Esophagus mucosa (tissue), 1 donor: ENCODE results near the gene CPXM1. TPM values are rescaled to one million over a fixed set of nuclear protein-coding genes. Genes with fewer than 3 reads are reported as not detected.
A peak's percentile ranks its signal among the peaks of the same experiment; 100 is the strongest.
"Not testable (repeated sequence)": the region's sequence is repeated elsewhere in the genome, so short reads cannot be mapped to it uniquely, and the experiment has no call there.

ENCODE experiments used
- ATAC-seq: fragments of 200-7000 bp; cut with Tn5 transposase; one replicate; pipeline ENCODE4 v1.9.1; 2020
- total RNA-seq: library from RNA; stranded (reverse); gene quantifications from one replicate; pipeline ENCODE4 v1.2.4, GENCODE V29; 2023
- donor health status: DM: yes; HTN: yes; CAD: no.

CPXM1 gene
- total RNA-seq, 1 donor from 2014 or later: 2.0 TPM

DNA sequence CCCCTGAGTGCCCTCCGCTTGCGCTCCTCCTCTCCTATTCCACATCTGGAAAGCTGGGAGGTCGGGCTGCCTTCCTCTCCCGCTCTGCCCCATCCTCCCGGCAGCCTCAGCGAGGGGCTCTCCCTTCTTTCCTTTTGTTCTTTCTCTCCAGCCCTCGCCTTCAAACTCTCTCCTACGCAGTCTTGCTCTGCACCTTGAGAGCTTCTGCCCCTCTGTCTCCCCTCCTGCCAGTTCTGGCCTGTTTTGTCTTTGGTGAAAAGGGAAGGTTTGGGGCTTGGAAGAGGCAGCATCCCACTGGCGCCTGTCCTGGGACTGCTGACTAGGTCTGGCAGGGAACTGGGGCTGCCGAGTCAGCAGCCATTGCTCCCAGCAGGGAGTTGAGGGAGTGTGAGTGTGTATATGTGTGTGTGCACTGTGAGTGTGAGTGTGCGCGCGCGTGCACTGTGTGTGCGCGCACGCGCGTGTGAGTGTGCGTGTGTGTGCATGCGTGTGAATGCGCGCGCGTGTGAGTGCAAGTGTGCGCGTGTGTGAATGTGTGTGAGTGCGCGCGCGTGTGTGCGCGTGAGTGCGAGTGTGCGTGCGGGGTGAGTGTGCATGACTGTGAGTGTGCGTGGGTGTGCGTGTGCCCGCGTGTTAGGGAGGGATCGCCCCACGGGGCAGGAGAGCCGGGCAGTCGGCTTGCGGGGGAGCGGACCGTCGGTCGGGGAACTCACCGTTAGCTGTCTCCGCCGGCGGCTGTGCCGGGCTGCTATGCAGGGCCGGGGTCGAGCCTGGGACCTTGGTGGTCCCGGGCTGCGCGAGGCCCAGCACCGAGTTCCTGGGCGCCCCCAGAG, 523 bp downstream of the CPXM1 start:
- ATAC-seq: peak; percentile 30

DNA sequence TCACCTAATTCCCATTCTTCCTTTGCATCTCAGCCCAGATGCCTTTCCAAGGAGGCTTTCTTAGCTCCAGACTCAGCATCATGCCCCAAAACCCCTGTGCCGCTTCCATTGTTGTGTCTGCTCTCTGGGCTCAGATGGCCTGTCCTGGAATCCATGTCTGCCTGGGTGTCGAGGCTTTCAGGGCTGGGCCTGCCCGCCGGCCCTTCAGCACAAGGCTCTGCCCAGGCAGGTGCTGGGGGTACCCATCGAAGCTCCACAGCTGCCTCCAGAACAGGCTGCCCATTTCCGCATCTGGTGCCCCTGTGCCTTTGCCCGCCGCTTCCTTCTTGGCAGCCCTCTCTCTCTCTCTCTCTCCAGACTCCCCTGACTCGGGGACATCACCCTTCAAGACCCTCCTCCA, 1.2 kb downstream of the CPXM1 start:
- ATAC-seq: no peak

DNA sequence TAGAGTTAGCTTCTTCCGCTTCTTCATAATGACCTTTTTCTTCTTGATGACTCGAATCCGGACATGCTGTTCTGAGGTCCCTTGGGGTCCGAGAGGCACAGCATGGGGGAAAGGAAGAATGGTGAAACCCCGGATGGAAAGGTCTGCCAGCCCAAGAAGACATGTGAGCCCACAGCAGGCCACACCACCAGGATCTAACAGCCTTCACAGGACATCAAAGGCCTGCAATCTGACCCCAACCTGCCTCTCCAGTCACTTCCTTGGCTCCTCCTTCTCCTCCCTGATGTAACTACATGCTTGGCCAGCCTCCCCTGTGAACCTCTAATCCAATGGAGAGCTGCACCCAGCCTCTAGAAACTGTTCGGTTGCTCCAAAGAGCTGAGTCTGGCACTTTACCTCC, 1.6 kb downstream of the CPXM1 start:
- ATAC-seq: no peak

DNA sequence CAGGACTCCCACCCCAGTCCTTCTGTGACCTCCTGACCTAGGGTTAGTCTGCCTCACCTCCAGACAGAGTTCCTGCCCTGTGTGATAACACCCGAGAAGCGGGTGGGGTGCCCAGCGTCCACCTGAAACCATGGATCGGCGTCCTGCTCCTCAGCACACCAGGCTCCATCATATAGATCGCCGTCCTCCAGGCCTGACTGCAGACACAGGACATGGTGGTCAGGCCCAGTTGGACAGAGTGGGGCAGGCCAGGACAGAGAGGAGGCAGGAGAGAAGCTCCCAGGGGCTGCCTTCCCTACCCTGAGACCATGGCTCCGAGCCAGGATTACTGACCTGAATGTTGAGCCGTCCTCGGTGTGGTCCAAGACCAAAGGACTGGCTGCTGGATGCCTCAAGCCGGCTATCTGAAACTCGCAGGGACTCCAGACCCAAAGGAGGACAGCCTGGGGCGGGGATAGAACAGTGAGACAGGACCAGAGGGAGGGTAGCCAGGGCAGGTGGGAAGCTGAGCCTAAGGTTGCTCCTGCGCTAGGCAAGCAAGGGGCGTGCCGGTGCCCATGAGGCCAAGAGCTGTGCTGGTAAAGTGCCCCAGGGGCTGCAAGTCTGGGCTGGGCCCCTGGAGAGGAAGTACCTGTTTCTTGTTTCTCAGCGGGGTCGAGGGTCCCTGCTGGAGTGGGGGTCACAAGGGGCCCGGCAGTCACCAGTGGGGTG, 2.2 kb downstream of the CPXM1 start:
- ATAC-seq: no peak

DNA sequence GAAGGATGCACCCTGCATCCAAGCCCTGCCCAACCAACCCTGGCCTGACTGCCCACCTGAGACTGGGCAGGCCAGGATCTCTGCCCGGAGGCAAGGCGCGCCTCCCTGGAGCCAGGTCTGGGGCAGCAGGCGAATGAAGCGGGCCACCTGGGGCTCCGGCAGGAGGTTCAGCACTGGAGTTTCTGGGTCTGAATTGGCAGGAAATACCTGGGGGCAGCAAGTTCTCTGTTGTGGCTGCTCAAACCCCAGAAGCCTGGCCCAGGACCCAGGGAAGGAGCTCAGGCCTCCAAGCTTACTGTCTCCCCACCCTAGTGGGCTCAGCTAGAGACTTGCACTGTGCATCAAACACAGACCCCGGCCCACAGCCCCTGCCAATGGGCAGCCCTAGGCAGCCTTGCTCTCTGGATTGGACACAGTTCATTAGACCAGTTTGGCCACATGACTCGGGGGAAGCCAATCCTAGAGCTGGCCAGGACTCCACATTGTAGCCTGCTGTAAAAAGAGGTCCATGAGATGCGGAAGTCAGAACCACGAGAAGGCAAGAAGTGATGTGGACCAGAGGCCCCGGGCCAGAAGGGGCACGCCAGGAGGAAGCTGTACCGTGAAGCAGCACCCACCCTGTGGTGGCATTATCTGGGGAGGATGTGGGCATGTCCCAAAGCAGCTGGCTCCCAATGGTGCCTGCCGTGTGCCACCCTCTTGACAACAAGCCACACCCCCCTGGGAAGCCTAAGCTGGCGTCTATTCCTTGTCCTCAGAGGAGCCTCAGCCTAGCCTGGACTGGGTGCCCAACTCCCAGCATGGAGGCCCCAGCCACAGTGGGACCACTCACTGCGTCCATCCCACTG, 3.1 kb downstream of the CPXM1 start:
- no peak for ATAC-seq

DNA sequence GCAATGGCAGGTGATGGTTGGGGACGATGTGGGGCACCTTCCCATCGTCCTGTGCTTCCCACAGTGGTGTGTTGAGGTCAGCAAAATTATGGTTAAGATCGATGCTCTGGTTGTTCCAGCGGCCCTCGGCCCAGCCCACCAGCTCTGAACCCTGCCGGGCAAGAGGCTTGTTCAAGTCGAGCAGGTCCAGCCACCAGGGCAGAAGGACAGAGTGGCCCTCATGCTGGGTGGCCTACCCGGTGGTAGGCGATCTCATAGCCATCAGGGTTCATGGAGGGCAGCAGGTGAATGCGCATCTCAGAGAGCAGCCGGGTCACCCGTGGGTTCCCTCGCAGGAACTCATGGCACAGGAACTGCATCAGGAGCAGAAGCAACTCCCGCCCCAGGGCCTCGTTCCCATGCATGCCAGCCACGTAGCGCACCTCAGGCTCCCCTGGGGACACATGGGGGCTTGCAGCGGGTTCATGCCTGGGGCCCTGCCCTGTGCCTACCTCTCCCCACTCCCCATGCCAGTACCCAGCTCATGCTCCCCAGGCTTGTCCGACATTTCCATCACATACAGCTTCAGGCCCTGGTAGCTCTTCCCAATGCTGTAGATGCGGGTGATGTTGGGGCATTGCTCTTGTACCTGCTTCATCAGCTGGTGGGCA, 4.3 kb downstream of the CPXM1 start:
- no peak for ATAC-seq

DNA sequence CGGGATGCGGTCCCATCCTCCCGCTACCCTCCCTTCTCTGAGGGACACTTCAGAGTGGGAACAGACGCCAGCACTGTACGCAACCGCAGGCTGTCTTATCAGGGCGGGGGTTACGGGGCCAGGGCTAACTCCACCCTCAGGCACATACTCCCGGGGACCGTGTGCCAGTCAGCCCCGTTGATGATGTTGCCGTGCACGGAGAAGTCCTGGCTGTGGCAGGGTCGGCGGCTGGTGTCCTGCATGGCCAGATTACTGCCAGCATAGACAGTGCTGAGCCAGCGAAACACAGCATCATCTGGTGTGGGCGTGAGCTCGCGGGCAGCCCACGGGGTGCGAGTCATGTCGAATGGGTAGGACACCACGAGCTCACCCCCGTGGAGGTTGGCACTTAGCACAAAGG, 5.0 kb downstream of the CPXM1 start:
- ATAC-seq: no peak

DNA sequence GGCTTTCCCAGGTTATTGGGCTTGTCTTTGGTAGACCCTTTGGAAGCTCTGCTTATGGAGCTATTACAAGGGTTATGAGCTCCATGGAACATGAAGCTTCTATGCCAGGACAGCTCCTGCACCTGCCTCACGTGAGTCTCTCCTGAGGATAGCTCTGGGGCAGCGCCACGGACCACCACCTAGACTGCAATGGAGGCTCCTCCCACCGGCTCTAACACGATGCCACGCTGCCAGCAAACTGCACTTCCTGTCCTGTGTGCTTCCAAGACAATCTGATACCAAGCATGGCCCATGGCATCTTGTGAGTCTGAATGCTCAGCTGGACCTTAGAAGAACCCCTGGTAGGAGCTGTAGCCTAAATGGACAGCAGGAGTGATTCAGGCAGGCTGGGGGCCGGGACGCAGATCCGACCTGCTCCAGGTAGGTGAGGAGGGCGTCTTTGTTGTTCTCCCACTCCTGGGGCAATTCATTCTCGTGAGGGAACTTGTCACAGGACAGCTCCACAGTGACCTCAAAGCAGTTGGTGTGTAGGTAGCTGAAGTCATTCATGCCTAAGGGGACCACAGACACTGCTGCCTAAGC, 5.5 kb downstream of the CPXM1 start:
- no peak for ATAC-seq

DNA sequence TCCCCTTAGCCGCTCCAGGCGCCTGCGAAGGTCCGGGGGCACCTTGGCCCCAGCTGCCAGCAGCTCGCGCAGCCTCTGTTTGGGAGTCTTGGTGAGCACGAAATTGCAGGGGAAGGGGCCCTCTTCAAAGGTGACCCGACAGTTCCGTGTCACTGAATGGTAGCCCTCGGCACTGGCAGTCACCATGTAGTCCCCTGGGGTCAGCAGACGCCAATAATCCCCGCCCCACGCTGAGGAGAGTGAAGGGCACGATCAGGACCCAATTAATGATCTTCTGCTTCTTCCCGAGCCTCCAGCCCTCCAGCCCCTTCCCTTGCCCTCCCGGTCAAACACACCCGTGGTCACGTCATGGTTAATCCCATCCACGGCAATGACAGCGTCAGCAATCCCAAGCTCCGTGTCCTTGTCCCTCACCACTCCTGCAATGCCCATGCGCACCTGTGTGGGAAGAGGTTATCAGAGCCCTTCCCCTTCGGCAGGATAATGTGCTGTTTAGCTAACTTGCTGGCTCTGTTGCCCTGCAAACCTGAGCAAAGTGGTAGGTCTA, 6.2 kb downstream of the CPXM1 start:
- ATAC-seq: no peak

DNA sequence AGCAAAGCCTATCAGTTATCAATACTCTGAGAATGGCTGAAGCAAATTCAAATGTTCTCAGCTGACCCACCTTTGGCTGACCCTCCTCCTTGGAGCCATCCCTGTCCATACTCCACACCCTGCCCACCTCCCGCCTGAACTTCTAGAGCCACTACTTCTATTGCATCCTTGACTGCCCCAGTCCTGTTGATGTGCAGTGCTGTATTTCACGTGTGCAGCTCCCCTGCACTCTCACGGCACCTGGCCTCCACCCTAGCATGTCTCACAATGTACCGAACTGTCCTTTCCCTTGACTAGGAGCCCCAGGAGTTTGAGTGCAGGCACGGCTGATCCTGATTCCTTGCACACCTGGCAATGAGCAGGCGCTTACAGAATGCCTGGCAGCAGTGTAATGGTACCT, 7.0 kb downstream of the CPXM1 start:
- ATAC-seq: no peak

DNA sequence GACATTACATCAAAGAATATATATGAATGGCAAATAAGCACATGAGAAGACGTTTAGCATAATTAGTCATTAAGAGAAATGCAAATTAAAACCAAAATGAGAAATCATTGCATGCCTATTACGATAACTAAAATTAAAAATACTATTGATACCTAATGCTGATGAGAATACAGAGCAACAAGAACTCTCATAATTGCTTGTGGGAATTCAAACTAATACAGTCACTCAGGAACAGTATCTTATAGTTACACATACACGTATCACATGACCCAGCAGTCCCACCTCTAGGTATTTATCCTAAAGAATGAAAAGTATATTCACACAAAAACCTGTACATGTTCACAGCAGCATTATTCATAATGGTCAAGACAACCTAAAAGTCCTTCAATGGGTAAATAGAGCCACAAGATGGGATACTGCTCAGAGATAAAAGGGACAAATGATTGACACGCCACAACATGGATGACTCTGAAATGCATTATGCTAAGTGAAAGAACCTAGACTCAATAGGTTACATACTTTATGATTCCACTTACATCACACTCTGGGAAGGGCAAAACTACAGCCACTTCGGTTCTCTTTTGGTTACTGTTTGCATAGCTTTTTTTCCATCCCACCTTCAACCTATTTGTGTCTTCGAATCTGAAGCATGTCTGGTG, 16.4 kb downstream of the CPXM1 start:
- ATAC-seq: no peak

DNA sequence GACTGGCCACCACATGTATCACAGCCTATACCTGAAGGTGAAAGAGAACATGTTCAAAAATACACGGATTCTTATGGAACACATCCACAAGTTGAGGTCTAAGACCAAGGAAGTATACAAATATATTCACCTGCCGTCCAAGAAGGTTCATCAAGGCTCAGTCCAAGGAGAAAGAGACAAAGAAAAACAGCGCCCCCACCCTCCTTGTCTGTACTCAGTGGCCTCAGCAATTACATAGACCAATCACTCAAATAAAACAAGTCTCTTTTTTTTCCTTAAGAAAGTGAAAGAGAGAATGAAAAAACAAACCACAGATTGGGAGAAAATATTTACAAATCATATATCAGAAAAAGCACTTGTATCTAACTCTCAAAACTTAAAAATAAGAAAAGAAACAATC, 19.5 kb downstream of the CPXM1 start:
- ATAC-seq: no peak

DNA sequence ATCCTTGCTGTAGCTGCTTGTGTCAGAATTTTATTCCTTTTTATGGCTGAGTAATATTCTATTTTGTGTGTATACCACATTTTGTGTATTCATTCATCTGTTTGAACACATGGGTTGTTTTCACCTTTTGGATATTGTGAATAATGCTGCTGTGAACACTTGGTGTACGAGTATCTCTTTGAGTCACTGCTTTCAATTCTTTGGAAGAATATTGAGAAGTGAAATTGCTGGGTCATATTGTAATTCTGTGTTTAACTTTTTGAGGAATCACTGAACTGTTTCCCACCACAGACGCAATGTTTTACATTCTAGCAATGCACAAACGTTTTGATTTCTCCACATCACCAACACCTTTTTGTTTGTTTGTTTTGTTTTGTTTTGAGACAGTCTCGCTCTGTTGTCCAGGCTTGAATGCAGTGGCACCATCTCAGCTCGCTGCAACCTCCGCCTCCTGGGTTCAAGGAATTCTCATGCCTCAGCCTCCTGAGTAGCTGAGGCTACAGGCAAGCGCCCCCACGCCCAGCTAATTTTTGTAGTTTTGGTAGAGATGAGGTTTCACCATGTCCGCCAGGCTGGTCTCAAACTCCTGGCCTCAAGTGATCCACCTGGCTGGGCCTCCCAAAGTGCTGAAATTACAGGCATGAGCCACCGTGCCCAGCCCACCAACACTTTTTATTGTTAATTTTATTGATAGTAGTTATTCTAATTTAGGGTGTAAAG, 21.7 kb downstream of the CPXM1 start:
- ATAC-seq: no peak

DNA sequence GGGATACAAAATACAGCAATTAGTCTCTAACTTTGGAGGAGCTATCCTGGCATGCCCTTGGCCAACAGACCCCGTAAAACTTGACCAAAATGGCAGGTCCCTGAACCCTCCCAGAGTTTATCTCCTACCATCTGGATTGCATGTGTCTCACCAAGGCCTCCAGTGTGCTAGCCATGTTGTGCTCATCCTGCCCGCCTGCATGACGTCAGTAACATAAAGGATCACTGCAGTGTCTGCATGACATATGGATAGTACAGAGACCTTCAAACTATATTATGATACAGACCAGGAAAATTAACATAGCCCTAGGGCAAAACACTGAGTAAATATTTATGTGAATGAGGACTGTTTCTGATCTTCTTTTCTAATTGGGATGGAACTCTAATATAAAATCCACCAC, 25.3 kb downstream of the CPXM1 start:
- ATAC-seq: no peak

DNA sequence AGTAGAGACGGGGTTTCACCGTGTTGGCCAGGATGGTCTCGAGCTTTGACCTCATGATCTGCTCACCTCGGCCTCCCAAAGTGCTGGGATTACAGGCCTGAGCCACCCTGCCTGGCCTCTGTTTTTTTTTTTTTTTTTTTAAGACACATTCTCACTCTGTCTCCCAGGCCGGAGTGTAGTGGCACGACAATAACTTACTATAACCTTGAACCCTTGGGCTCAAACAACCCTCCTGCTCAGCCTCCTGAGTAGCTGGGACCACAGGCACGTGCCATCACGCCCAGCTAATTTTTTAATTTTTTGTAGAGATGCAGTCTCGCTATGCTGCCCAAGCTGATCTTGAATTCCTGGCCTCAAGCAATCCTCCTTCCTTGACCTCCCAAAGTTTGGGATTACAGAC, 26.6 kb downstream of the CPXM1 start:
- ATAC-seq: no peak

DNA sequence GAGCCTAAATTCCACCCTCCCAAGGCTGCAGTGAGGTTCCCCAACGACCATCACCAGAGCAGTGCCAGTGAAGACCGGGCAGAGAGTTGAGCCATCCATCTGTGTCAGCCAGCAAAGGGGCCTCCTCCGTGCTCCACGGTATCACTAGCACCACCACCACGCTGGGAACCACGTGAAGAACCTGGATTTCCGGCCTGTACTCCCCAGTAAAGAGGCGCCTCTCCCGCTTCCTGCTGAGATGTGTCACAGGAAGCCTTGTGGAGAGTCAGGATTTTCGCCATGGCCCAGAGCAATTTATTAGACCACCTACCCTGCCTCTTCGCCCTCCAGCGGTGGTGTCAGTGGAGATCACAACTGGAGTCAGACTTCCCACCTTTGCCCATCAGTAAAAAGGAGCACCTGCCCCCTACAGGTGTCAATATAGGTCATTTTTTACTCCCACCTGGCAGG, 28.8 kb downstream of the CPXM1 start:
- ATAC-seq: no peak

DNA sequence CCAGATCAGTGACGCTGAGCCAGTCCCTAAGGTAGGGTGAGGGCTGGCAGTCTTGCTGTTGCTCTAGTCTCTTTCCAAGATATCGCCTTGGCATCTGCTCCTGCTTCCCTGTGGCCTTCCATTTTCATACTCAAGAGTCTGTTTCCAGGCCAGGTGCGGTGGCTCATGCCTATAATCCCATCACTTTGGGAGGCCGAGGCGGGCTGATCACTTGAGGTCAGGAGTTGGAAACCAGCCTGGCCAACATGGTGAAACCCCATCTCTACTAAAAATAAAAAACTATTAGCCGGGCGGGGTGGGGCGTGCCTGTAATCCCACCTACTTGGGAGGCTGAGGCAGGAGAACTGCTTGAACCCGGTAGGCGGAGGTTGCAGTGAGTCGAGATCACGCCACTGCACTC, 30.3 kb downstream of the CPXM1 start:
- not testable (repeated sequence) for ATAC-seq

DNA sequence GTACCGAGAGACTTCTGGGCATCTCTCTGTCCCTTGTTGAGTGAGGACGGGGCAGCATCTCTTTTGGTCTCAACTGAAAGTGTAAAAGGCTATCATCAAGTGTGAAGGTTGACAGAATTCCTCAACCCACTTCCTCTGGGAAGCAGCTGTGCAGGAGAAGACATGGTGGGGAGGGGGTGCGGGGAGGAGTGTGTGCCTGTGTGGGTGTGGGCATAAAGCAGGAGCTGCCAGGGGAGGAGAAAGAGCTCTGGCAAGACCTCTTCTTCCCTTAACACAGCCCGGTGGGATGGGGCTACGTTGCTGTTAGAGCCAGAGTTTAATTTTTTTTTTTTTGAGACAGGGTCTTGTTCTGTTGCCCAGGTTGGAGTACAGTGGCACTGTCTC, 31.8 kb downstream of the CPXM1 start:
- ATAC-seq: no peak

DNA sequence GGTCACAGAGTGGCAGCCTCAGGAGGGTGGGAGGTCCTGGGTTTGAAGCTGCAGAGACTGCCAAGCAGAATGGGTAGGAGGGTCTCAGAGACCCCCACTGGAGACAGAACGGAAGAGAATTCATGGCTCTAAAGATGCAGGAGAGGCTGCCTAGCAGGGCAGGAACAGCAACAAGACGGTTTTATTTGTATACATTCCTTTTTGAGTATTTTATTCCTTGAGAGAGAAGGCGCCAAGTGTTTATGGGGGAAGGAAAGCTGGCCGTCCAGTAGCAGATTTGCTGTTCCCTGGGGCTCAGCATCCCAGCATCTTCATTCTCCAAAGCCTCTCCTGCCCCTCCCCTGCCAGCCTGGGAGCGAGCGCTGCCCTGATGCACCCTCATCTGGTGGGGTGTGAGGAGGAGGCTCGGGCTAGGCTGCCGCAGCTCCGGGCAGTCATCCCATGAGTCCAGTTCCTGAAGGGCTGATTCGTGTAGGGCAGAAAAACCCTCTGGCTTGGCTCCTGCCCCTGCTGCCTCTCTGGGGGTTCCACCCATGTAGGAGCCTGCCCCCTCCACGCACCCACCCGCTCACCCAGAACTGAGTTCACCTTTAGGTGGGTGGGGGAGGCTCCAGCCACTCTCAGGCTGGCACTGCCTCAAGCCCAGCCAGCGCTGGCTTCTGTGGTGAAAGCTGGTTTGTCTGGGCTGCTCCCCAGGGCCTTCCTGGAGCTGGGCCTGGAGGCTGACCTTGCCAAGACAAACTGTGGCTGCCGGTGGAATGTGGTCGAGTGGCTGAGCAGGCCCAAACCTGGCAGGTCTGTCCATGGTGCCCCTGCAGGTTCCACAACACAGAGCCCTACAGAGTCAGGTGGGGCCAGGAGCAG, 32.4 kb downstream of the CPXM1 start:
- peak; percentile 94 for ATAC-seq

DNA sequence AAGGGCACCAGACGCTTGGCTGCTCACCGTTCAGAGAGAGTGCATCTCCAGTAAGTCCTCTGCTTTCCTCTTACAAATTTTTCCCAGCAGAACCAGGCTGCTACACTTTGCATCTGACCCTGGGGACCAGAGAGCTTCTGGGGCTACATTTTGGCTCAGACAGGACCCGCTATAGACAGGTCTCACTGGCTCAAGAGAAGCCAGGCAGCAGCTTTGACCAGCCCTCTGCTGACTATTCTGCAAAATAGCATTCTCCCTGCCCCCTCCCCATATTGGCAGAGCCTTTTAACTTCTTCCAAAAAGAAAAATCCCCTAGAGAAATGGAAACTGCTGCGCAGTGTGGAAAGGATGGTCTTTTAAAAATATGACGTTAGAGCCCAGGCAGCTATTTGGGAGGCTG, 37.2 kb downstream of the CPXM1 start:
- no peak for ATAC-seq
